HFFc6 (cell line): ENCODE data around the gene MN1. TPM values are rescaled to one million over a fixed set of nuclear protein-coding genes. Genes with fewer than 3 reads are reported as not detected.

ENCODE experiments used
- DNase-seq: peaks from one replicate; pipeline ENCODE4 v3.0.0-alpha.2; 2018
- H3K27ac Mint-ChIP-seq: 2 replicates; pipeline ENCODE4 v1.8.0; 2020; ENCODE audit warnings: mild to moderate bottlenecking, mixed read lengths
- H3K27me3 Mint-ChIP-seq: 2 replicates; pipeline ENCODE4 v1.8.0; 2021; ENCODE audit warnings: mild to moderate bottlenecking, moderate library complexity, mixed read lengths; ENCODE audit not compliant: insufficient read depth
- H3K36me3 Mint-ChIP-seq: 2 replicates; pipeline ENCODE4 v1.8.0; 2021; ENCODE audit warnings: low read depth, mixed read lengths
- H3K4me1 Mint-ChIP-seq: 2 replicates; pipeline ENCODE4 v1.8.0; 2020; ENCODE audit warnings: low read depth, mixed read lengths
- H3K4me3 Mint-ChIP-seq: 2 replicates; pipeline ENCODE4 v1.8.0; 2020; ENCODE audit warnings: mild to moderate bottlenecking, moderate library complexity, mixed read lengths
- H3K9me3 Mint-ChIP-seq: 2 replicates; pipeline ENCODE4 v1.8.0; 2020; ENCODE audit warnings: mild to moderate bottlenecking, mixed read lengths
- CTCF ChIP-seq: fragments of 200-600 bp; sonication (generic); IDR thresholded peaks from 2 replicates; pipeline ENCODE4 v1.5.0; 2021; ENCODE audit warnings: antibody characterized with exemption, mild to moderate bottlenecking
- total RNA-seq, 6 experiments: library from RNA; stranded (reverse); fragmentation: NEBNext Ultra II Directional; extraction: Animal tissue kit (Norgen Biotek cat#: 25700); gene quantifications; 2 replicates in 1 of 6; 3 replicates in 5 of 6; pipeline ENCODE4 v1.2.3, GENCODE V29; 2021

MN1 gene
- total RNA-seq, 6 experiments from 2014 or later, result 0.09 to 0.14 (median 0.12) TPM

DNA sequence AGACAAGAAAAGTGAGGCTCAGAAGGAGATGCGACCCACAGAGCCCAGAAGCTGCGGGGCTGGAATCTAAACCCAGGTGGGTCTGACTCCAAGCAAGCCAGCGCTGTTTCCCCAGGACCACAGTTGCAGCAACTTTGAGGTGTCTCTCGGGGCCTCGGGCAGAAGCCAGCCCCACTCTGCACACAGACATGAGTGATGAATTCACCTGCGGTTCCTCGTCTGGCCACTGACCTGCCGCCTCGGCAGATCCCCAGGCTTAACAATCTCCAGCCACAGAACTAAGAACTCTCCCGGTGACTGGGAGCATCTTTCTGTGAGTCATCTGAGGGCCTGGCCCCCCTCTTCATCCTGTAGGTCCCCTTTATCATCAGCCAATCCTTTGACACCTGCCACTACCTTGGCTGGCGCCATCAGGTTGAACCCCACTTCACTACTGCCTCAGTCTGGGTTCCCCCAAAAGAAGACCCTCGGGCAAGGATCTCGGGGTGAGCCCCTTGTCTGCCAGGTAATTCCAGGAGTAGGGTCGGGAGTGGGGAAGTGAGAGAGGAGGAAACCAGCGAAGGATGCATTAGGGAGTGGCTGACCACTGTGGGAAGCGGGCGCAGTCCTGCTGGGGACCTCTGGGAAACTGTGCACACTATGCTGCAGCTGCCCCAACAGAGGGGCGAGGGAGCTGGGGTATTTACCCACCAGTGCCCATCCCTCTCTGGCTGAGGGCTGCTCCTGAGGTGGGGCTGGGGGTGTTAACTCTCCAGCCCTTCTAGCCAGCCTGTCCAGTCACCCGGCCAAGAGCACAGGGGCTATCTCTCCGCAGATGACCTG is 33.0 kb upstream of the MN1 start:
- Mint-ChIP-seq H3K36me3 (peaks cover 11% of the 10 kb centered on the region), H3K4me3 (no peak overlapping the region), H3K9me3 (peaks cover 10% of the 10 kb centered on the region), H3K27ac (no peak overlapping the region), H3K27me3 (no peaks in the 10 kb centered on the region; the same call in none of the 2 replicates), H3K4me1 (peaks cover 12% of the 10 kb centered on the region)
- peak; percentile 18; the same call in 1 of the 2 replicates for TF ChIP-seq CTCF
- no peak for DNase-seq

- Mint-ChIP-seq H3K27ac (no peak overlapping the region), H3K9me3 (peaks cover 9% of the 10 kb centered on the region), H3K27me3 (no peaks in the 10 kb centered on the region; the same call in none of the 2 replicates), H3K4me3 (no peak overlapping the region), H3K4me1 (peaks cover 12% of the 10 kb centered on the region), H3K36me3 (peaks cover 10% of the 10 kb centered on the region)
- no peak for TF ChIP-seq CTCF
- no peak for DNase-seq
Measured at GRCh38 chr22:27833803-27834202, 32.2 kb upstream of the MN1 start.

DNA sequence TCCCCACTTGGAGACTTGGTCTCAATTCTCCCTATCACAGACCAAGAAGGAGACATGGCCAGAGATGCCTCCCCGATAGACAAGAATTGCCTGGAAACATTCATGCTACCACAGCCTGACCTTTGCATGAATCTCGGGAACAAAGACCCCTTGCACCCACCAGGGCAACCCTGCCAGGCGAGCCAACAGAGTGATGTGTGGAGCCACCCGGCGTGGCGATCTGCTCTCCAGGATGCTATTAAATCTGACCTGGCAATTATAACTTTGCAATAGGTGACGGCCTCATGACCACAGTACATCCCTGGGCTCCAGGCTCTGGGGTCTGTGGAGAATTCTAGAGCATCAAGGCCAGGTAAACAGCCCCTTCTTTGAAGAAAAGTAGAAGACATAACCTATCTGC is 31.1 kb upstream of the MN1 start:
- no peak for TF ChIP-seq CTCF
- DNase-seq, result no peak
- Mint-ChIP-seq H3K9me3 (peaks cover 4% of the 10 kb centered on the region), H3K27ac (no peak overlapping the region), H3K36me3 (peaks cover 4% of the 10 kb centered on the region; the same call in 1 of the 2 replicates), H3K4me3 (no peak overlapping the region), H3K27me3 (no peaks in the 10 kb centered on the region; the same call in none of the 2 replicates), H3K4me1 (peaks cover 12% of the 10 kb centered on the region)

DNA sequence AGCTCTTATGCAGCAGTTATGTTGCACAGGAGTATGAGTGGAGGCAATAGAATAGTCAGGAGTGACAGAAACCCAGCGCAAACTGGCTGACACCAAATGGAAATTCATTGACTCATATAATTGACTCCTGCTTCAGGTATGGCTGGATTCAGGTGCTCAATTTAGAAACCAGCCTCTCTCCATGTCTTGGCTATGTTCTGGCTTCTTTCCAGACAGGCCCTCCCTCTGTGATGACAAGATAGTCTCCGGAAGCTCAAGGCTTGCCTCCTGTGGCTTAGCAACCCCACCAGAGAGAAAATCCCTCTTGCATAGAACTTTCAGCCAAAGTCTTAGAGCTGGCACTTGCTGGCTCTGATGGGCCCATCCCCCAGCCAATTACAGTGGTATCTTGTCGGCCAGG is 28.1 kb upstream of the MN1 start:
- H3K4me1 Mint-ChIP-seq, result no peaks in the 10 kb centered on the region
- TF ChIP-seq CTCF, result no peak

GRCh38 chr22:27827604-27828587 is 26.3 kb upstream of the MN1 start:
- no peaks in the 10 kb centered on the region for H3K9me3 Mint-ChIP-seq
- H3K27ac Mint-ChIP-seq, result no peak overlapping the region
- DNase-seq, result no peak
- H3K4me3 Mint-ChIP-seq, result no peak overlapping the region
- no peak for TF ChIP-seq CTCF
- H3K4me1 Mint-ChIP-seq, result no peaks in the 10 kb centered on the region
- peaks cover 2% of the 10 kb centered on the region; the same call in 1 of the 2 replicates for H3K27me3 Mint-ChIP-seq
- H3K36me3 Mint-ChIP-seq, result no peaks in the 10 kb centered on the region; the same call in 1 of the 2 replicates

More for the DNA sequence above, 28.1 kb upstream of the MN1 start:
- no peak overlapping the region for H3K4me3 Mint-ChIP-seq
- no peaks in the 10 kb centered on the region; the same call in none of the 2 replicates for H3K27me3 Mint-ChIP-seq
- no peaks in the 10 kb centered on the region; the same call in 1 of the 2 replicates for H3K36me3 Mint-ChIP-seq
- H3K27ac Mint-ChIP-seq, result no peak overlapping the region
- no peaks in the 10 kb centered on the region for H3K9me3 Mint-ChIP-seq
- DNase-seq, result no peak
